GM12878 (cell line): ENCODE data around the gene VPS8. TPM values are rescaled to one million over a fixed set of nuclear protein-coding genes. Genes with fewer than 3 reads are reported as not detected.

Experiments used
- BMI1 ChIP-seq: fragments of 450-650 bp; IDR thresholded peaks from 2 replicates; pipeline ENCODE4 v1.6.1; 2016; ENCODE audit warnings: mild to moderate bottlenecking, moderate library complexity, borderline replicate concordance
- FOXK2 ChIP-seq: fragments of 450-650 bp; IDR thresholded peaks from 2 replicates; pipeline ENCODE4 v1.6.1; 2017; ENCODE audit warnings: mild to moderate bottlenecking, moderate library complexity
- GABPA ChIP-seq: IDR thresholded peaks from 2 replicates; pipeline ENCODE4 v1.6.1; 2014; ENCODE audit warnings: antibody characterized with exemption, low read depth, mild to moderate bottlenecking, inconsistent platforms
- HCFC1 ChIP-seq: fragments of 150-350 bp; IDR thresholded peaks from 2 replicates; pipeline ENCODE4 v1.6.1; 2014; ENCODE audit warnings: low read length
- LARP7 ChIP-seq: fragments of 450-650 bp; IDR thresholded peaks from 2 replicates; pipeline ENCODE4 v1.6.1; 2017; ENCODE audit warnings: mild to moderate bottlenecking
- MEF2A ChIP-seq: IDR thresholded peaks from 2 replicates; pipeline ENCODE4 v1.6.1; 2011; ENCODE audit warnings: low read depth, mild to moderate bottlenecking, low read length, moderate library complexity; ENCODE audit not compliant: insufficient read depth
- MXI1 ChIP-seq: fragments of 150-350 bp; IDR thresholded peaks from 2 replicates; pipeline ENCODE4 v1.6.1; 2011; ENCODE audit warnings: low read depth, mild to moderate bottlenecking, inconsistent platforms, low read length, improper control_type of control experiment
- RBBP5 ChIP-seq: fragments of 200-600 bp; sonication (generic); conservative IDR thresholded peaks from 2 replicates; pipeline ENCODE4 v1.6.1; 2016
- SMARCA5 ChIP-seq: fragments of 450-650 bp; IDR thresholded peaks from 2 replicates; pipeline ENCODE4 v1.6.1; 2017; ENCODE audit warnings: mild to moderate bottlenecking
- TARDBP ChIP-seq: IDR thresholded peaks from 2 replicates; pipeline ENCODE4 v1.6.1; 2016; ENCODE audit warnings: borderline replicate concordance
- TBL1XR1 ChIP-seq: IDR thresholded peaks from 2 replicates; pipeline ENCODE4 v1.6.1; 2012; ENCODE audit warnings: low read depth, low read length, improper control_type of control experiment
- ZNF274 ChIP-seq: IDR thresholded peaks from one replicate; pipeline ENCODE4 v1.8.0; 2011; ENCODE audit not compliant: insufficient read length, insufficient read depth
- polyA plus RNA-seq, 11 experiments: library from polyadenylated mRNA; depleted of rRNA in 4 of 11; unstranded in 6 of 11; stranded (reverse) in 5 of 11; fragments of >200 nt; fragmentation: Nextera tagmentation in 4 of 11; fragmentation: Illumina TruSeq in 1 of 11; extraction: Ambion mirVana in 4 of 11; extraction: Trizol in 1 of 11; gene quantifications; 1 replicate in 1 of 11; 2 replicates in 10 of 11; pipeline versions ENCODE4 v1.2.1 to v1.2.3, GENCODE V29; 2011 to 2016; ENCODE audit warnings: inconsistent platforms in 2 of 11, missing spikeins in 2 of 11, low read depth in 1 of 11
- total RNA-seq, 4 experiments: library from RNA; depleted of rRNA in 3 of 4; stranded (reverse); fragments of >200 nt in 3 of 4; fragmentation: Illumina TruSeq in 1 of 4; extraction: Trizol in 1 of 4; gene quantifications; 2 replicates each; pipeline versions ENCODE4 v1.2.1 to v1.2.3, GENCODE V29; 2013 to 2021
- TF ChIP-seq, protein P1 (sequence below): IDR thresholded peaks from 2 replicates; pipeline ENCODE4 v1.6.1; 2011; ENCODE audit warnings: low read depth, mild to moderate bottlenecking, low read length, moderate library complexity, borderline replicate concordance; ENCODE audit errors: extremely low read depth
- TF ChIP-seq, protein P2 (sequence below): fragments of 450-650 bp; IDR thresholded peaks from 2 replicates; pipeline ENCODE4 v1.6.1; 2017; ENCODE audit warnings: borderline replicate concordance
- TF ChIP-seq, protein P3 (sequence below): fragments of 150-350 bp; IDR thresholded peaks from 2 replicates; pipeline ENCODE4 v1.6.1; 2014; ENCODE audit warnings: mild to moderate bottlenecking, low read depth, low read length
- TF ChIP-seq, protein P4 (sequence below): IDR thresholded peaks from 2 replicates; pipeline ENCODE4 v1.6.1; 2011; ENCODE audit warnings: borderline replicate concordance, low read depth, mild to moderate bottlenecking, moderate library complexity, low read length; ENCODE audit not compliant: insufficient read depth, poor library complexity, severe bottlenecking
- TF ChIP-seq, protein P5 (sequence below): fragments of 450-650 bp; IDR thresholded peaks from 2 replicates; pipeline ENCODE4 v1.6.1; 2017; ENCODE audit warnings: antibody characterized with exemption, mild to moderate bottlenecking, moderate library complexity
- TF ChIP-seq, protein P6 (sequence below): fragments of 450-650 bp; IDR thresholded peaks from 2 replicates; pipeline ENCODE4 v1.6.1; 2018; ENCODE audit warnings: mild to moderate bottlenecking, low read depth, moderate library complexity; ENCODE audit not compliant: partially characterized antibody
- TF ChIP-seq, protein P7 (sequence below): fragments of 450-650 bp; IDR thresholded peaks from 2 replicates; pipeline ENCODE4 v1.6.1; 2016; ENCODE audit warnings: mild to moderate bottlenecking

Gene VPS8
- total and polyA plus RNA-seq, 10 of the 15 experiments (the other 5 are each of a cell fraction or from before 2014, with no cell fraction given): 8.9 to 34.7 (median 20.9) TPM

DNA sequence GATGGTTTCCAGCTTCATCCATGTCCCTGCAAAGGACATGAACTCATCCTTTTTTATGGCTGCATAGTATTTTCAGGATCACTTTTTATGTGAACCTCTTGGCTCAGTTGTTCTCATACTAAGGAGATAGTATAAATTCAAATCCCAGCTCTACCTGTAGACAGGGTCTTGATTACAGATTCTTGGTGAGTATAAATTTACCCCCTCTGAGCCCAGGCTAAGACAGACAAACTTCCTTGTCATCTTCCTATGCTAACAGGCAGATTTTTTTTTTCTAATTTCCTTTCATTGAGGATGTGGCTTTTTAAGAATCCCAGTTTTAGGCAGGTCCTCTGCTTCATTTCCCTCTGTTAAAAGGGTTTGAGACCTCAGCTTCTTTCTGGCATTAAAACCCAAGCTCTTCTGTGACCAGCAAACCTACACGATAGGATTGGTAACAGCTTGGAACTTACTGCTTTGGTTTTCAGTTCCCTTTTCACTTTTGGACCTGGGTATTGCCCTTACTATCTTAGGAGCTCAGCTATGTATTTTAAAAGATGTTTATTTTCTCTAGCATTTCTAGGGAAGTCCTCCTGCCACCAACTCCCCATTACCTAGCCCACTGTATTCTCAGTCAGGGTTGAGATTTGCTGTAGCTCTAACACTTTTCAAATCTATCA is 72.5 kb downstream of the VPS8 start (continued):
- TF ChIP-seq, protein P1, sequence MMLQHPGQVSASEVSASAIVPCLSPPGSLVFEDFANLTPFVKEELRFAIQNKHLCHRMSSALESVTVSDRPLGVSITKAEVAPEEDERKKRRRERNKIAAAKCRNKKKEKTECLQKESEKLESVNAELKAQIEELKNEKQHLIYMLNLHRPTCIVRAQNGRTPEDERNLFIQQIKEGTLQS: no peak
- TF ChIP-seq SMARCA5 (no peak), GABPA (no peak), TBL1XR1 (no peak), HCFC1 (no peak), BMI1 (no peak), FOXK2 (no peak), RBBP5 (no peak), TARDBP (no peak), MEF2A (0 out of 2 replicates have a peak, but pooled peaks have one; percentile 29), MXI1 (no peak), ZNF274 (no peak), LARP7 (no peak)
- TF ChIP-seq, protein P2, sequence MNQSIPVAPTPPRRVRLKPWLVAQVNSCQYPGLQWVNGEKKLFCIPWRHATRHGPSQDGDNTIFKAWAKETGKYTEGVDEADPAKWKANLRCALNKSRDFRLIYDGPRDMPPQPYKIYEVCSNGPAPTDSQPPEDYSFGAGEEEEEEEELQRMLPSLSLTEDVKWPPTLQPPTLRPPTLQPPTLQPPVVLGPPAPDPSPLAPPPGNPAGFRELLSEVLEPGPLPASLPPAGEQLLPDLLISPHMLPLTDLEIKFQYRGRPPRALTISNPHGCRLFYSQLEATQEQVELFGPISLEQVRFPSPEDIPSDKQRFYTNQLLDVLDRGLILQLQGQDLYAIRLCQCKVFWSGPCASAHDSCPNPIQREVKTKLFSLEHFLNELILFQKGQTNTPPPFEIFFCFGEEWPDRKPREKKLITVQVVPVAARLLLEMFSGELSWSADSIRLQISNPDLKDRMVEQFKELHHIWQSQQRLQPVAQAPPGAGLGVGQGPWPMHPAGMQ: no peak
- TF ChIP-seq, protein P3, sequence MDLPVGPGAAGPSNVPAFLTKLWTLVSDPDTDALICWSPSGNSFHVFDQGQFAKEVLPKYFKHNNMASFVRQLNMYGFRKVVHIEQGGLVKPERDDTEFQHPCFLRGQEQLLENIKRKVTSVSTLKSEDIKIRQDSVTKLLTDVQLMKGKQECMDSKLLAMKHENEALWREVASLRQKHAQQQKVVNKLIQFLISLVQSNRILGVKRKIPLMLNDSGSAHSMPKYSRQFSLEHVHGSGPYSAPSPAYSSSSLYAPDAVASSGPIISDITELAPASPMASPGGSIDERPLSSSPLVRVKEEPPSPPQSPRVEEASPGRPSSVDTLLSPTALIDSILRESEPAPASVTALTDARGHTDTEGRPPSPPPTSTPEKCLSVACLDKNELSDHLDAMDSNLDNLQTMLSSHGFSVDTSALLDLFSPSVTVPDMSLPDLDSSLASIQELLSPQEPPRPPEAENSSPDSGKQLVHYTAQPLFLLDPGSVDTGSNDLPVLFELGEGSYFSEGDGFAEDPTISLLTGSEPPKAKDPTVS: no peak
- TF ChIP-seq, protein P4, sequence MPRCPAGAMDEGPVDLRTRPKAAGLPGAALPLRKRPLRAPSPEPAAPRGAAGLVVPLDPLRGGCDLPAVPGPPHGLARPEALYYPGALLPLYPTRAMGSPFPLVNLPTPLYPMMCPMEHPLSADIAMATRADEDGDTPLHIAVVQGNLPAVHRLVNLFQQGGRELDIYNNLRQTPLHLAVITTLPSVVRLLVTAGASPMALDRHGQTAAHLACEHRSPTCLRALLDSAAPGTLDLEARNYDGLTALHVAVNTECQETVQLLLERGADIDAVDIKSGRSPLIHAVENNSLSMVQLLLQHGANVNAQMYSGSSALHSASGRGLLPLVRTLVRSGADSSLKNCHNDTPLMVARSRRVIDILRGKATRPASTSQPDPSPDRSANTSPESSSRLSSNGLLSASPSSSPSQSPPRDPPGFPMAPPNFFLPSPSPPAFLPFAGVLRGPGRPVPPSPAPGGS: no peak
- TF ChIP-seq, protein P5, sequence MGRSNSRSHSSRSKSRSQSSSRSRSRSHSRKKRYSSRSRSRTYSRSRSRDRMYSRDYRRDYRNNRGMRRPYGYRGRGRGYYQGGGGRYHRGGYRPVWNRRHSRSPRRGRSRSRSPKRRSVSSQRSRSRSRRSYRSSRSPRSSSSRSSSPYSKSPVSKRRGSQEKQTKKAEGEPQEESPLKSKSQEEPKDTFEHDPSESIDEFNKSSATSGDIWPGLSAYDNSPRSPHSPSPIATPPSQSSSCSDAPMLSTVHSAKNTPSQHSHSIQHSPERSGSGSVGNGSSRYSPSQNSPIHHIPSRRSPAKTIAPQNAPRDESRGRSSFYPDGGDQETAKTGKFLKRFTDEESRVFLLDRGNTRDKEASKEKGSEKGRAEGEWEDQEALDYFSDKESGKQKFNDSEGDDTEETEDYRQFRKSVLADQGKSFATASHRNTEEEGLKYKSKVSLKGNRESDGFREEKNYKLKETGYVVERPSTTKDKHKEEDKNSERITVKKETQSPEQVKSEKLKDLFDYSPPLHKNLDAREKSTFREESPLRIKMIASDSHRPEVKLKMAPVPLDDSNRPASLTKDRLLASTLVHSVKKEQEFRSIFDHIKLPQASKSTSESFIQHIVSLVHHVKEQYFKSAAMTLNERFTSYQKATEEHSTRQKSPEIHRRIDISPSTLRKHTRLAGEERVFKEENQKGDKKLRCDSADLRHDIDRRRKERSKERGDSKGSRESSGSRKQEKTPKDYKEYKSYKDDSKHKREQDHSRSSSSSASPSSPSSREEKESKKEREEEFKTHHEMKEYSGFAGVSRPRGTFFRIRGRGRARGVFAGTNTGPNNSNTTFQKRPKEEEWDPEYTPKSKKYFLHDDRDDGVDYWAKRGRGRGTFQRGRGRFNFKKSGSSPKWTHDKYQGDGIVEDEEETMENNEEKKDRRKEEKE: no peak
- TF ChIP-seq, protein P6, sequence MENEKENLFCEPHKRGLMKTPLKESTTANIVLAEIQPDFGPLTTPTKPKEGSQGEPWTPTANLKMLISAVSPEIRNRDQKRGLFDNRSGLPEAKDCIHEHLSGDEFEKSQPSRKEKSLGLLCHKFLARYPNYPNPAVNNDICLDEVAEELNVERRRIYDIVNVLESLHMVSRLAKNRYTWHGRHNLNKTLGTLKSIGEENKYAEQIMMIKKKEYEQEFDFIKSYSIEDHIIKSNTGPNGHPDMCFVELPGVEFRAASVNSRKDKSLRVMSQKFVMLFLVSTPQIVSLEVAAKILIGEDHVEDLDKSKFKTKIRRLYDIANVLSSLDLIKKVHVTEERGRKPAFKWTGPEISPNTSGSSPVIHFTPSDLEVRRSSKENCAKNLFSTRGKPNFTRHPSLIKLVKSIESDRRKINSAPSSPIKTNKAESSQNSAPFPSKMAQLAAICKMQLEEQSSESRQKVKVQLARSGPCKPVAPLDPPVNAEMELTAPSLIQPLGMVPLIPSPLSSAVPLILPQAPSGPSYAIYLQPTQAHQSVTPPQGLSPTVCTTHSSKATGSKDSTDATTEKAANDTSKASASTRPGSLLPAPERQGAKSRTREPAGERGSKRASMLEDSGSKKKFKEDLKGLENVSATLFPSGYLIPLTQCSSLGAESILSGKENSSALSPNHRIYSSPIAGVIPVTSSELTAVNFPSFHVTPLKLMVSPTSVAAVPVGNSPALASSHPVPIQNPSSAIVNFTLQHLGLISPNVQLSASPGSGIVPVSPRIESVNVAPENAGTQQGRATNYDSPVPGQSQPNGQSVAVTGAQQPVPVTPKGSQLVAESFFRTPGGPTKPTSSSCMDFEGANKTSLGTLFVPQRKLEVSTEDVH: no peak
- TF ChIP-seq, protein P7, sequence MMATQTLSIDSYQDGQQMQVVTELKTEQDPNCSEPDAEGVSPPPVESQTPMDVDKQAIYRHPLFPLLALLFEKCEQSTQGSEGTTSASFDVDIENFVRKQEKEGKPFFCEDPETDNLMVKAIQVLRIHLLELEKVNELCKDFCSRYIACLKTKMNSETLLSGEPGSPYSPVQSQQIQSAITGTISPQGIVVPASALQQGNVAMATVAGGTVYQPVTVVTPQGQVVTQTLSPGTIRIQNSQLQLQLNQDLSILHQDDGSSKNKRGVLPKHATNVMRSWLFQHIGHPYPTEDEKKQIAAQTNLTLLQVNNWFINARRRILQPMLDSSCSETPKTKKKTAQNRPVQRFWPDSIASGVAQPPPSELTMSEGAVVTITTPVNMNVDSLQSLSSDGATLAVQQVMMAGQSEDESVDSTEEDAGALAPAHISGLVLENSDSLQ: no peak
